HEK293 (cell line): ENCODE data around the gene PHLDB2.

Experiments
- CTCF ChIA-PET: fragments of 350-600 bp; formaldehyde crosslinking; extraction: SDS; loops from one replicate; lab custom pipeline; 2021; ENCODE audit warnings: antibody characterized with exemption; lab: Yijun Ruan, JAX
- POLR2A ChIA-PET: fragments of 300-600 bp; formaldehyde crosslinking; extraction: SDS; loops from one replicate; lab custom pipeline; 2020; ENCODE audit warnings: antibody characterized with exemption, inconsistent platforms; lab: Yijun Ruan, JAX
- H3K27ac ChIP-seq: fragments of 200-500 bp; sonication (Bioruptor generic); 2 replicates; pipeline ENCODE4 v1.5.1; 2014; ENCODE audit warnings: low read depth, low read length, control low read depth, inconsistent platforms; ENCODE audit errors: extremely low read depth
- H3K36me3 ChIP-seq, 2 experiments: fragments of 200-500 bp in 1 of 2; sonication (Bioruptor generic) in 1 of 2; 1 replicate in 1 of 2; 2 replicates in 1 of 2; pipeline ENCODE4 v1.5.1; 2014 to 2017; ENCODE audit warnings: inconsistent platforms in 2 of 2, low read length in 2 of 2; ENCODE audit not compliant: control insufficient read depth in 2 of 2, insufficient read depth in 1 of 2
- H3K4me1 ChIP-seq: fragments of 200-500 bp; sonication (Bioruptor generic); 2 replicates; pipeline ENCODE4 v1.5.1; 2014; ENCODE audit warnings: mild to moderate bottlenecking, low read length, inconsistent platforms; ENCODE audit not compliant: control insufficient read depth, insufficient read depth
- H3K4me3 ChIP-seq: 2 replicates; pipeline ENCODE4 v1.5.1; 2011; ENCODE audit warnings: low read depth, mild to moderate bottlenecking, control low read depth, low read length, moderate library complexity
- H3K9me3 ChIP-seq: fragments of 200-500 bp; sonication (Bioruptor generic); 2 replicates; pipeline ENCODE4 v1.5.1; 2014; ENCODE audit warnings: low read depth, low read length, inconsistent platforms; ENCODE audit not compliant: control insufficient read depth, insufficient read depth
- HOXC10 ChIP-seq: sonication (generic); formaldehyde crosslinking; IDR thresholded peaks from 2 replicates; pipeline ENCODE4 v1.8.1; 2023; ENCODE audit warnings: mild to moderate bottlenecking, missing genetic modification reagents
- PRDM2 ChIP-seq: fragments of 450-650 bp; formaldehyde crosslinking; IDR thresholded peaks from 2 replicates; pipeline ENCODE4 v1.5.1; 2016; ENCODE audit warnings: missing biosample characterization, missing genetic modification characterization, borderline replicate concordance
- SP2 ChIP-seq: fragments of 450-650 bp; formaldehyde crosslinking; IDR thresholded peaks from 2 replicates; pipeline ENCODE4 v1.5.1; 2016; ENCODE audit warnings: missing biosample characterization, missing genetic modification characterization
- YY1 ChIP-seq: fragments of 450-650 bp; formaldehyde crosslinking; IDR thresholded peaks from 2 replicates; pipeline ENCODE4 v1.5.1; 2018; ENCODE audit warnings: missing biosample characterization, missing genetic modification characterization
- ZBTB20 ChIP-seq: fragments of 450-650 bp; formaldehyde crosslinking; IDR thresholded peaks from 2 replicates; pipeline ENCODE4 v1.5.1; 2016; ENCODE audit warnings: missing biosample characterization, missing genetic modification characterization
- ZBTB7A ChIP-seq: fragments of 450-650 bp; formaldehyde crosslinking; IDR thresholded peaks from 2 replicates; pipeline ENCODE4 v1.5.1; 2016; ENCODE audit warnings: low read depth, missing biosample characterization, missing genetic modification characterization
- ZFHX2 ChIP-seq: fragments of 450-650 bp; formaldehyde crosslinking; conservative IDR thresholded peaks from 2 replicates; pipeline ENCODE4 v1.5.1; 2016; ENCODE audit warnings: missing biosample characterization, missing genetic modification characterization
- ZNF174 ChIP-seq: fragments of 450-650 bp; formaldehyde crosslinking; IDR thresholded peaks from 2 replicates; pipeline ENCODE4 v1.5.0; 2017; ENCODE audit warnings: missing biosample characterization, mild to moderate bottlenecking, missing genetic modification characterization
- ZNF202 ChIP-seq: fragments of 450-650 bp; formaldehyde crosslinking; IDR thresholded peaks from 2 replicates; pipeline ENCODE4 v1.5.1; 2016; ENCODE audit warnings: missing biosample characterization, missing genetic modification characterization, borderline replicate concordance
- ZNF248 ChIP-seq: fragments of 450-650 bp; formaldehyde crosslinking; IDR thresholded peaks from 2 replicates; pipeline ENCODE4 v1.5.1; 2017; ENCODE audit warnings: missing biosample characterization, missing genetic modification characterization
- ZNF341 ChIP-seq: fragments of 450-650 bp; formaldehyde crosslinking; IDR thresholded peaks from 2 replicates; pipeline ENCODE4; 2016; ENCODE audit warnings: low read depth, missing biosample characterization, missing genetic modification characterization
- ZNF473 ChIP-seq: fragments of 450-650 bp; formaldehyde crosslinking; IDR thresholded peaks from 2 replicates; pipeline ENCODE4 v1.5.1; 2017; ENCODE audit warnings: missing biosample characterization, missing genetic modification characterization
- ZNF518A ChIP-seq: fragments of 450-650 bp; formaldehyde crosslinking; conservative IDR thresholded peaks from 2 replicates; pipeline ENCODE4 v1.5.1; 2016; ENCODE audit warnings: low read depth, missing biosample characterization, missing genetic modification characterization
- ZNF558 ChIP-seq: fragments of 450-650 bp; formaldehyde crosslinking; IDR thresholded peaks from 2 replicates; pipeline ENCODE4 v1.5.1; 2016; ENCODE audit warnings: missing biosample characterization, missing genetic modification characterization
- ZNF664 ChIP-seq: fragments of 450-650 bp; formaldehyde crosslinking; IDR thresholded peaks from 2 replicates; pipeline ENCODE4 v1.5.1; 2016; ENCODE audit warnings: missing biosample characterization, missing genetic modification characterization
- ZNF677 ChIP-seq: fragments of 450-650 bp; IDR thresholded peaks from 2 replicates; pipeline ENCODE4 v1.5.0; 2018; ENCODE audit warnings: missing biosample characterization, mild to moderate bottlenecking, missing genetic modification characterization, moderate library complexity
- ZNF692 ChIP-seq: fragments of 450-650 bp; formaldehyde crosslinking; IDR thresholded peaks from 2 replicates; pipeline ENCODE4 v1.5.1; 2016; ENCODE audit warnings: missing biosample characterization, missing genetic modification characterization
- ZSCAN23 ChIP-seq: fragments of 450-650 bp; formaldehyde crosslinking; IDR thresholded peaks from 2 replicates; pipeline ENCODE4 v1.5.1; 2016; ENCODE audit warnings: missing biosample characterization, missing genetic modification characterization
- ZSCAN5A ChIP-seq: fragments of 450-650 bp; formaldehyde crosslinking; IDR thresholded peaks from 2 replicates; pipeline ENCODE4 v1.5.1; 2016; ENCODE audit warnings: missing biosample characterization, missing genetic modification characterization

The PHLDB2 gene

GRCh38 chr3:111837112-111837511 is 22.0 kb upstream of the PHLDB2 start:
- TF ChIP-seq PRDM2 (tag by site-specific recombination) (no peak), ZNF677 (tag by site-specific recombination) (no peak), SP2 (tag by site-specific recombination) (no peak), ZNF202 (tag by site-specific recombination) (no peak), ZNF558 (no peak), ZSCAN5A (tag by site-specific recombination) (no peak), ZBTB7A (no peak), ZNF248 (tag by site-specific recombination) (no peak)
- H3K4me3 ChIP-seq: no peak overlapping the region
- POLR2A ChIA-PET: no interaction called here
- no peaks in the 10 kb centered on the region for H3K9me3 ChIP-seq
- CTCF ChIA-PET: interaction anchor here (0.6 kb wide), 1 partner anchor 9 kb away, joined by 4 read pairs; no protein-coding TSS in a partner anchor
- no peaks in the 10 kb centered on the region for H3K36me3 ChIP-seq
- H3K27ac ChIP-seq: no peak overlapping the region
- no peaks in the 10 kb centered on the region for H3K4me1 ChIP-seq

- TF ChIP-seq YY1 (tag by site-specific recombination): no peak
- TF ChIP-seq ZBTB20 (tag by site-specific recombination): peak; percentile 33; the same call in 1 of the 2 replicates
- no peak for TF ChIP-seq ZSCAN23 (tag by site-specific recombination)
- TF ChIP-seq ZNF174 (tag by site-specific recombination): no peak
- Histone ChIP-seq H3K9me3 (no peaks in the 10 kb centered on the region), H3K4me3 (no peak overlapping the region), H3K36me3 (no peaks in the 10 kb centered on the region), H3K27ac (no peak overlapping the region), H3K4me1 (no peaks in the 10 kb centered on the region)
- ChIA-PET POLR2A (no interaction called here), CTCF (no interaction called here)
These were observed 20.9 kb upstream of the PHLDB2 start for GRCh38 chr3:111838133-111838532.

GRCh38 chr3:111846039-111846438 is 13.0 kb upstream of the PHLDB2 start:
- Histone ChIP-seq H3K9me3 (no peaks in the 10 kb centered on the region), H3K27ac (no peak overlapping the region), H3K4me1 (no peaks in the 10 kb centered on the region), H3K4me3 (no peak overlapping the region), H3K36me3 (no peaks in the 10 kb centered on the region)
- CTCF ChIA-PET: interaction anchor here (0.6 to 1.5 kb wide), 2 partner anchors 8 to 122 kb away, joined by 4 to 10 read pairs; no protein-coding TSS in a partner anchor
- POLR2A ChIA-PET: no interaction called here
- TF ChIP-seq HOXC10 (CRISPR knock-in tag): no peak
- no peak for TF ChIP-seq ZNF341
- TF ChIP-seq ZNF664 (tag by site-specific recombination): no peak
- no peak for TF ChIP-seq ZNF518A
- TF ChIP-seq ZNF692 (tag by site-specific recombination): no peak
- TF ChIP-seq ZFHX2 (tag by site-specific recombination): no peak
- TF ChIP-seq ZNF473: no peak
